Inflammatory macrophage treated with lipopolysaccharide for 1 hour (primary cell): ENCODE measurements around the gene VIT.

Experiments
- DNase-seq, 2 donors: peaks; one replicate each; pipeline ENCODE4 v3.0.0-alpha.2; 2020 to 2022

The VIT gene

DNA sequence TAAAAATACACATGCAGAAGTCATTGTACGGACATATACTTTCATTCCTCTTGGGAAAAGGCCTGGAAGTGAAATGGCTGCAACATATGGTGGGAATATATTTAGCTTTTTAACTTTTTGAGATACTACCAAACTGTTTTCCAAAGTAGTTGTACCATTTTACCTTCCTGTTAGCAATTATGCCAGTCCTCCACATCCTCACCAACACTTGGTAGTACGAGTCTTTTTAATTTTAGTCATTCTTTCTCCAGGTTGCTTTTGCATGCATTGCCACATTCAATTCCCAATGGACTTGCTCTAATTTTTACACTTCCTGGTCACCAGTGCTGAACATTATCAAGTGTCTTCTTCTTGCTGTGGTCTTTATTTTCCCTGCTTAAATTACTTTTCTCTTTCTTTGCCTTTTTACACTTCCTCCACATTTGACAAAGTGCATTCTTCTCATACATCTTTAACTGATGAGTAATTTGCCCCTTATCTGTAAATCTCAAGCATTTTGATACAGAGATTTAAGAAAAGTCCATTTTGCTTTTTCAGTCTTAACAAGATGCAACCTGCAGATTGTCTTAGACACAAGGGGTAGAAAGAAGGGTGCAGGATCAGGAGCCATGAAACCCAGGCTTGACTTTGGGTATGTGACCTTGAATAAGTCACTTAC, 14.5 kb downstream of the VIT start:
- no peak for DNase-seq

DNA sequence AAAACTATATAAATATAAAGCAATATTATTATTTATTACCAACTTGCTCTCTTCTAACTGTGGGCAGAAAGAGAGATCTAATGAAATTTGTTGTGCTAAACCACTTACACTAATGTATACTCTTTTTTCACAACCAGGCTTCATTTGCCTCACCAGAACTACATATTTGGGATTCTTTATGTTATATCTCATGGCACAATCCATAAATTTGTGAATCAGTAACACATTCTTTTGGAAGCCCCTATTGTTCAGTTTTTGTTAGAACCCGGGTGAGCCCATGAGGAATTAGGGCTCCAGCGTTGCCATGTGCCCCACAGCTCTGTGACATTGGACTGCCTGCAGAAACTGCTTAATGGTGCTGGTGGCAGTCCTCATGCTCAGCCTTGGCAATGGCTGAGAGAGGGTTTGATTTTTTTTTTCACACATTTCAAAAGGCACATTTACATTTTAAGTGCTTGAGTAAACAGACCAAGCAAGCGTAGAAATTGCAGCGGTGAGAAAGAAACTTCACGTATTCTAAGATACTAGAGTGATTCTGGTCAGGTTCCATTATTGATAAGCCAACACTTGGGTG, 15.3 kb downstream of the VIT start:
- no peak for DNase-seq

DNA sequence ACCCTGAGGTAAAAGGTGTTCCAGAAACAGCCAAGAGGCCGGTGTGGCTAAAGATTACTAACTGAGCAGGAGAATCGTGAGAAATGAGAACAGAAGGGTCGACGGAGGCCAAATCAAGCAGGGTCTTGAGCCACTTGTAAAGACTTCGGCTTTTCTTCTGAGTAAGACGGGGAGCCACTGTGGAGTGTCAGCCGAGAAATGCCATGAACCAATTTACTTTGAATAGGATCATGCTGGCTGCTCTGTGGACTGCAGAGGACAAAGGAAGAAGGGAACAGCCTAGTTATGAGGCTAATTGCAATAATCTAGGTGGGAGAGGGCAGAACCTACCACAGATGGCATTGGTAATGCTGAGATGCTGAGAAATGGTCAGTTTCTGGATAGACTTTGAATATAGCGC, 16.8 kb downstream of the VIT start:
- DNase-seq: no peak

DNA sequence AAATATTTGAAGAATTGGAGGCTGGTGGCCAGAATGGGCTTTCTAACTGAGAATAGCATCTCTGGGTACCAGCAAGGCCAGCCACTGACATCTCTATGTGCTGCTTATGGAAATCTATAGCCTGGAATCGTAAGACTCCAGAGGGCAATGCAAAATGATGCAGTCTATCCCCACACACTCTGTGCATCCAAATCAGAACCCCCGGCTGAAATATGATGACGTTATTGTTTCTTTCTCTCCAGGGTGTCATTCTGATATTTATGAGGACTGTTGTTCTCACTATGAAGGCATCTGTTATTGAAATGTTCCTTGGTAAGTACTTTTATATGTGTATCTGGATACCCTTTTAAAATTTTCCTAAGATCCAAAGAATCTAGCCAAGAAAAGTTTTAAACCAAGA, 19.6 kb downstream of the VIT start:
- DNase-seq: no peak

DNA sequence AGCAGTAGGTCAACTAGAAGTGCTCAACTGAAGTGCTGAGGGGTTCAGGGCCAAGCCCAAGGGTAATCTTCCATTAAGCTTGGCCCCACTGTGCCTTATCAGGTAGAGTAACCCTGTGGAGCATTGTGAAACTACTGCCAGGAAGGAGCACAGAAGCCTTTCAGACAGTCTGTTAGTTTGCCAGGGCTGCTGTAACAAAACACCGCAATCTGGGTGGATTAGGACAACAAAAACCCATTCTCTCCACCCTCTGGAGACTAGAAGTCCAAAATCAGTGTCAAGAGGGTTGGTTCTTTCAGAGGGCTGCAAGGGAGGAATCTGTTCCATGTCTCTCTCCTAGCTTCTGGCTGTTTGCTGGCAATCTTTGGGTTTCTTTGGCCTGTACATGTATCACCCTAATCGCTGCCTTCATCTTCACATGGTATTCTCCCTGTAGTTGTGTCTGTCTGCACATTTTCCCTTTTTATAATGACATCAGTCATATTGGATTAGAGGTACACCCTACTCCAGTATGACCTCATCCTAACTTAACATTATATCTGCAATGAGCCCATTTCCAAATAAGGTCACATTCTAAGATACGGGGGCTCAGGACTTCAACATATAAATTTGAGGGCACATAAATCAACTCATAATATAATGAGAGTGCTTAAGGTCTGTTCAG, 21.2 kb downstream of the VIT start:
- no peak for DNase-seq

DNA sequence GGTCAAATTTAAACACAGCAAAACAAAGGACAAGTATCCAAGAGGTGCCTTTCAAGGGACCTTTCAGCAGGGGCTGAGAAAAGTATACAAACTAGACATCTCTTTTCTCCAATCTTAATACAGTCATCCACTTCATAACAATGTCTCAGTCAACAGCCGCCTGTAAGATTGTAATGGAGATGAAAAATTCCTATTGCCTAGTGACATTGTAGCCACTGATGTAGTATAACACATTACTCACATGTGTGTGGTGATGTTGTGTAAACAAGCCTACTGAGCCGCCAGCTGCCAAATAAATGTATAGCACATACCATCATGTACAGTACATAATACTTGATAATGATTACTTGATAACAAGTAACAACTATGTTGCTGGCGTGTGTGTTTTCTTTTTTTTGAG, 31.0 kb downstream of the VIT start:
- no peak for DNase-seq

DNA sequence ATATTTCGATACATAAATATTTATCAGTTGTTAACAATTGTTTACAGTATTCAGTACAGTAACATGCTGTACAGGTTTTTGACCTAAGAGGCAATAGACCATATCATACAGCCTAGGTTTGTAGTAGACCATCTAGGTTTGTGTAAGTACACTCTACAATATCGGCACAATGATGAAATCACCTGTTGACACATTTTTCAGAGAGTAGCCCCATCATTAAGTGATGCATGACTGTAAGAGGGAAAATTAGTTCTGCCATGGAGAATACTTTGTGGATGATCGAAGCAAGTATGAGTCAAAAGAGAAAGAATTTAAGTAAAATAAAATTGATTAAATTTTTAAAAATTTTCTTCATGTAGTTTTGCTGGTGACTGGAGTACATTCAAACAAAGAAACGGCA, 32.6 kb downstream of the VIT start:
- no peak for DNase-seq

DNA sequence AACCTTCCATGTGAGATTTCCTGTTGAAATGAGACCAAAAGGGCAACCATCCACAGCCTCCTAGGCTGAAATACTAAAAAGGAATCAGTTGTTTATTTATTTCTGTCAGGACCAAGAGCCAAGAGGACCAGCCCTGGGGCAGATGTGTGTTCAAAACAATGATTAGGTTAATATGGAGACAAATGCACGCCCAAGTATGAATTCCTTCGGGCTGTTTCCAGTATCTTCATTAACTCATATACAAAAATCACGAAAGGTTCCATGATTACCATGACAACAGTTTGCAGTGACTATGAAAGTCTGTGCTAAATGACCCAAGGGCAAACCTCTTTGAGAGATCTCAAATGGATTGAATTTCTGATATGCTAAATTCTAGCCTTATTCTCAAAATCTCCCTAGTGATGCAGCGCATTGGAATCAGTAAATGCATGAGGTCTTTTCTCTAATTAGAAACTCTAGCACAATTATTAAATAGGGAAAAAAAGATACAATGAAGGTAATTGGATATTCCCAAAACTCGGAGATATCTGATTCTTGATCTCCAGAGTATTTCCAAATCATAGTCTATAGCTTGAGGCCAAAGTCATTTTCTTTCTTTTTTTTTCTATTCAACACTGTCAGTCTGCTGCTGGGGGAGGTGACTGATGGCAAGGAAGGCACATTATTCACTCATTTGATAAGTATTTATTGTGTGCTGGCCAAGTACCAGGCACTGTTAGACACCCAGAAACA, 35.6 kb downstream of the VIT start:
- DNase-seq: no peak

DNA sequence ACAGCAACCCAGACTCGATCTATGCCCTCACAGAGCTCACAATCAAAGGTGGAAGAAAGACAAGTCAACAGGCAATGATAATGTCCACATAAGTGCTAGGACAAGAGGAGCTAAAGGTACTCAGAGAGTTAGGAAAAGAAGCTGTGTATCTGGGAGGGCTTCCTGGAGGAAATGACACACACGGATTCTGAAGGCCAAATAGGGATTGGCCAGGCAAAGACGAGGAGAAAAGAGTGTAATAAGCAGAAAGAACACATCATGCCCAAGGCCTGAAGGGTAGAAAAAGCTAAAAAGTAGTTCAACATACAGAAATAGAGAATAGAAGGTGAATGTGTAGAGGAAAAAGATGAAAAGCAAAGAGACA, 36.1 kb downstream of the VIT start:
- no peak for DNase-seq

DNA sequence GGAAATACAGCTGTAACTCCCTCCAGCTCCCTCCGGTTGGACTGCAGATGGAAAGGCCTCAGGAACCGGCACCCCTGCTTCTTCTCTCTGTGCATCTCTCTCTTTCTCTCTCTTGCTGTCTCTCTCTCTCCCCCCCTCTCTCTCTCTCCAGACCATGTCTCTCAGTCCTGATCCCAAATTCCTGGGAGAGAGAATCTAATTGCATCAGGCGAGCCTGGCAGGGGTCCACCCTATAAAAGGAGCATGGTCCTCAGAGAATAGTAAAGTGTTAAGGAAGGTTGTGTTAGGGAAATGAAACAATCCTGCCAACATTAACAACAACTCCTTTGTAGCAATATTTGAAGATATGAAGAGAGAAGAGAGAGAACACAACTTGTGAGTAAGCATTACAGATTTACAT, 36.7 kb downstream of the VIT start:
- no peak for DNase-seq

DNA sequence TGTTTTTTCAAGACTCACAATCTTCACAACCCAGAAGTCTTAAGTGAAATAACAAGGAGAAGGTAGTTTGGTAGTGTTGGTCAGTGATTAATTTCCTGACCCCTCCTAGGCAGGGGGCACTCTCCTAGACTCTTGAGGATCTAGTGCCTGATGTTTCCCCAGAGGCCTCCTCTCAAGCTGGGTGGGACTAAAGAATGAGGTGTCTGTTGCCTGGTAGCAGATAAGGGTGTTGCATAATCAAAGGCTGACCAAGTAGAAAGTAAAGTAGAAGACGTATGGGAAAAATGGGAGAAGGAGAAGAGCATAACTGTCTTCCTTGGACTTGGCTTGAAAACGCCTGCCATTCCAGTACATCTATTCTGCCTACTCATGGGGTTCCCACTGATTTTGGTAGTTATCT, 37.8 kb downstream of the VIT start:
- DNase-seq: no peak

DNA sequence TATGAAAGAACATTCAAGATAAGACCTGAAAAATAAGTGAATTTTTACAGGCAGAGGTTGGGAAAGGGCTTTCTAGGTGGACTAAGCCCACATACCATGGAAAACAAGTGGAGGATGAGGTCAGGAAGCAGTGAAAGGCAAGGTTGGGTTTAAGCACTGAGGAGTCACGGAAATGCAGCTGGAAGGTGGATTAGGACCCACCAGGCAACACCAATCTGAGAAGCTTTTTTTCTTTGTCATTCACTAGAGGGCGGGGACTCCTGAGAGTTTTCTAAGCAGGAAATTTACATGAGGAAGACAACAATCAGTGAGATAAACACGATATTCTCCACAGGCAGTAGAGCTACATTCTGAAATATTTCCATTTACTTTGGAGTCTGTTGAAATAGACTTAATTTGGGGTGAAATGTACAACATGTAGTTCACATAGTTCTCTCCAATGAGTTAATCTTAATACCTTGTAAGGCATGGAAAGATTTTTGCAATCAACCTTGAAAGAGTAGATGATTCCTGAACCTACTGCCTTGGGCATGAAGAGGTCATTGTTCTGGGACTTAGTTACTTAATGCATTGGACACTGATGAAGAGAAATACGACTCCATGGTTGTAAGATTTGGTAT, 40.7 kb downstream of the VIT start:
- no peak for DNase-seq

DNA sequence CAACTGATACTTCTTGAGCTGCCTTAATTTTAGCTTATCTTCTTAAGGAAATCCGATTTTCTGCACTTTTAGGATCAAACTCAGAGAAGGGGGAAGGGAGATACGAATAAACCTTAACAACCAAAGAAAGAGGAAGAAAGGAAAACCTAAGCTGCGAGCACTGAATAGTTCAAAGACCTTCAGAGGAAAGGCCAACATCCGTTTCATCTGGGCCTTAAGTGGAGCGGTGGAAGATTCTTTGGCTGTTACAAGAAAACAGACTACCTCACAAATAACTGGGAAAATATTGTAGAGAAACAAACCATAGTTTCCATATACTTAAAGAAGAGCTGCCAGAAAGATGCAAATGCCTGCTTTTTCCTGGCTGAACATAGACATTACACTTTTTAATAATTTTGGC, 43.6 kb downstream of the VIT start:
- no peak for DNase-seq

DNA sequence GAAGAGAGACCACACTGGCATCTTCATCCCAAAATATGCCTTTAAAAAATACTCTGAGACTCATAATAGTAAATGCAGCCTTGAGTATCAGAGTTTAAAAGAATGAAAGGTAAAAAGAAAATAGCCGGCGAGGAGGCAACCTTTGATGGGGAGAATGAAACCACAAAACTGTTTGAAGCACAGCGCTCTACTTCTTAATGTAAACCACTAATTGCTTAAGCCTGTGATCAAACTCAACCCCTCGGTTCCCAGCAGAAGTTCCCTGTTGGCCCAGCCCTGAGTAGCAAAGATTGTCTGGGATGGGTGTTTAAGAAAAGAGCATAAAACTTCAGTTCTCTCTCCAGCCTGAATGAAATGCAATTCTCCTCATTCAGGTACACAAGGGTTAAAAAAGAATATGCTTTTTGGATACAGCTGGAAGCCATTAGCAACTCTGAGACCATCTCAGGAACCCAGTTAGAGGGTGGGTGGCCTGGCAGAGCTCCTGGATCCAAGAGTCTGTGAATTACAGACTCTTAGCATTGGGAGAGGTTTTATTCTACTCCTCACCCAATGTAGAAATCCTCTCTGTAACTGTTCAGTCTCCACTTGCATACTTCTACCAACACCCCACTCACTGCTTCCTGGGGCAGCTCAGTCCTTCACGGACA, 44.8 kb downstream of the VIT start:
- no peak for DNase-seq

DNA sequence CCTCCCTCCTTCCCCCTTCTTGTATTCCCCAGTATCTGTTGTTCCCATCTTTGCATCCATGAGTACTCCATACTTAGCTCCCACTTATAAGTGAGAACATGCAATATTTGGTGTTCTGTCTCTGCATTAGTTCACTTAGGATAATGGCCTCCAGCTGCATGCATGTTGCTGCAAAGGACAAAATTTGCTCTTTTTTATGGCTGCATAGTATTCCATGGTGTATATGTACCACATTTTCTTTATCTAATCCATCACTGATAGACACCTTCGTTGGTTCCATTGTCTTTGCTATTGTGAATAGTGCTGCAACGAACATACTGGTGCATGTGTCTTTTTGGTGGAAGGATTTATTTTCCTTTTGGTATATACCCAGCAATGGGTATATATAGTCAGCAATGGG, 47.4 kb downstream of the VIT start:
- DNase-seq: no peak

DNA sequence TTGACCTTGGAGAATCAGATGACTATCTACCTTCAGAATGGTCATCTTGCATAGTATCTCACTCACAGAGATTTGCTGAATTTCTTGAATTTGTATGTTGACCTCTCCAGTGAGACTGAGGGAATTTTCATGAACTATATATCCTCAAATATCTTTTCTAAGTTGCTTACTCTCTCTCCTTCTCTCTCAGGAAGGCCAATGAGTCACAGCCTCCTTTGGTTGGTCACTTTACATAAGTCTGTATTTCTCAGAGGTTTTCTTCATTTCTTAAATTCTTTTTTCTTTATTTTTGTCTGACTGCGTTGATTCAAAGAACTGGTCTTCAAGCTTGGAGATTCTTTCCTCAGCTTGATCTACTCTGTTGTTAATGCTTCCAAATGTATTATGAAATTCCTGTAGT, 51.7 kb downstream of the VIT start:
- DNase-seq: no peak

DNA sequence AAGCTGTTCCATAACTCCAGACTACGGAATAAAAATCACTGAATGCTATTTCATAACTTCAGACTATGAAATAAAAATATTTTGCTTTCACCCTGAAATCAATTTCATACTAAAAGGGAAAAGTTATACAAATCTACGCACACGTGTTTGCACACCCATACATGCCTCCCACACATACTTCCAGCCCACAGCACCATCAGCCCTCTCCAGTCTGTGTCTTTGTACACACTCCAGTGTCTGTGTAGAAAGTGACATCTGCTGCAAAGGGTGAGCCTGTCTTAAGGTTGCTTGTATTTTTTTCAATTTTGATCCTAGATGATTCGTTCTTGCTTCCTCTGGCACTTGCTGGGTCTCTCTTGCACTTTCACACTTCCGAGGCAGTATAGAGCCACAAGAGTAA, 53.6 kb downstream of the VIT start:
- no peak for DNase-seq

DNA sequence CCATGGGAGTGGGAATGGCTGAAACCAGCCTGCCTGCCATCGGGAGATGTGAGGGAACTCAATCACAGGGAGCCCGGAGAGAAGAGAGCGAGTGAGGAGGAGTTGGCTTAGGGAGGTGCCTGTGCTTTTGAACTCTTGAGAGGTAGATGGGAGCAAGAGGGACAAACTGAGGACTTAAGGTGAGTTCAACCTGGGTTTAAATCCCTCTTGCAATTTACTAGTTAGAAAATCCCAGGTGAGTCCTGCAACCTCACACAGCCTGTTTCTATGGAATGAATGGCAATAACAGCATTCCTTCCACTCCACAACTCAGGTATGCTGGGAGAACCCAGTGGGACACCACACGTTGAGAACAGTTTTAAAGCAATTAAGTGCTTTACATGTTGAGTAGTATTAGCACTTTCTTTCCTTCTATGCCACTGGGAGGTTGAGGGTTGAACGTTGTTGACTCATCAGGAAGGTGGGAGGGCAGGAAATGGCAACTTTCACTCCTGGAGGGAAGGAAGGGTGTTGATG, 57.3 kb downstream of the VIT start:
- DNase-seq: no peak

DNA sequence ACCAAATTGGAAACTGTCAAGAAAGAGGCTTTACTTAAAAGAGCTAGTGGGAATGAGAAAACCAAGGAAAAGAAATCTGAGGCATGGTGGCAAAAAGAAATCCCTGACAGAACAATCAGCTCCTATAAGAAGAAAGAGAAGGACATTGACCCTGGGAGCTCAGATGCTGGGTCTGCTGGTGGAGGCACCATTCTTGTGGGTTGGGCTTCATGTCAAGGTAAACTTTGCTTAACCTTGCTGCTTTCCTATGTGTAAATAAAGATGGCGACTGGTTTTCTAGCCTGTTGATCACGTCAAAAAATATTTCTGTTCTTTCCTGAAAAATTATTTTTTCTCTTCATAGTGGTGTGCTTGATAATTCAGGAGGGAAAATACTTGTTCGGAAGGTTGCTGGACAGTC, 58.1 kb downstream of the VIT start:
- DNase-seq: no peak

DNA sequence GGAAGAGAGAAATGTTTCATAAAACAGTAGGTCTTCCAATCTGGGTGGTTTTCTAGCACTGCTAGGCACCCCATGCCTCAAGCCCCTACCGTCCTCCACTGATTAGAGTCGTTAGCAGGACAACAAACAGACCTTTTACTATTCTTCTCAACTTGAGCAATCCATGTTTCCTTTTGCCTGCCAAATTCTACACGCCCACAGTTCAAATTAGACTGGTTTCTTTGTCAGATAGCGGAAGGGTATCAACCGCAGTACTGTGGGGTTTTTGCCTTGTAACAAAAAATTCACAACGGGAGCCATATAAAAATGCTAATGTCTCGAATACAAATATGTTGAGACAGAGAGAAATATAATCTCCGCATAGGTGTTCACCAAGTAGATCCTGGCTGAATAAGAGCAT, 59.9 kb downstream of the VIT start:
- no peak for DNase-seq

DNA sequence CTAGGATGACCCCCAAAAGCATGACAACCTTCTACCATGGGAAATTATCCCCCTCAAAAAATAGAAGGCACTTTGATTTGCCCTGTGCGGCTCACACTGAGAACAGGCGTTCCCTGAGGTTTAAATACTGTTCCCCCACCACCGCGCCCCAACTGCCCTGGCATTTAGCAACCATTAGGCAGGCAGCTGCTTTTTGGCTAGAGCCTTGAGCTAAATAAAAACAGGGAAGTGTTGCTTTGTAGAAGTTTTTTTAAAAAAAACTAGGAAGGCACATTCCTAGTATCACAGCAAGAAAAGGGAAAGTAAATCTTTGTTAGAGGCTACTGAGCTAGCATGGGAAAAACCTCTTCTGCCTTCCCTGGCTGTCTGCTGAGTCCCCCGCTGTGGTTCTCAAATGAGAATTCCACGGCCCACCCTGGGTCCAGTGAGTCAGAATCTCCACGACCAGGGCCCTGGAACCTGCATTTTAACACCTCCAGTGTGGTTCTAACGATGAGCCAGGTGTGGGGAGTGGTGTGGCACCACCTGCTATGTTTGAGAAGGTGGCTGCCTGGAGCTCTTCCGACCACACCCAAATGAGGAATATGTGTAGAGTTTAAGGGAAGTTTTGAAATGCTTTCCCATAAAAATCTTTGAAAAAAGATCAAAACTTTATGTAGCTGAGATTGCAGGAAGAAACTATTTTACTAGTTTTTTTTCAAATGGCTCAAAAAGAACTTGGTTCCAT, 66.4 kb downstream of the VIT start:
- DNase-seq: peak in 1 of 2 donors; percentile 18

DNA sequence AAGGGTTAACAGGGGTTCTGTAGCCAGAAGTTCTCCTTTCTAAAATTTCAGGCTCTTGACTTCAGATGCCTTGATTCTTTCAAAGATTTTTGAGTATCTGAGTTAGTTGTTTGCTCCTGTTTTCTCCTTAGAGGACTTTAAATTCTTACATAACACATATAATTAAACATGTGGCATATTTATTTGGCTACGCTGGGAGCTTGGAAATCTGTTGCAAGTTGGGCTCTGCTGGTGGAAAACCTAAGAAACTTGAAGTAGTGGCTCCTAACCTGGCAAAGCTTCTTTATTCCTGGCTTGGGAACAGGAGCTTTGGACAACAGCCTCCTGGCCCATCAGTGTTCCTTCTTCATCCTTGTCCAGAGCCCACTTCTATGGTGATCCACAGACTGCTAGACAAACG, 72.6 kb downstream of the VIT start:
- DNase-seq: no peak
